Upper lobe of left lung (tissue), 6 donors: Measurements from ENCODE around the gene KDM3A. TPM values are rescaled to one million over a fixed set of nuclear protein-coding genes. Genes with fewer than 3 reads are reported as not detected.
A peak's percentile ranks its signal among the peaks of the same experiment; 100 is the strongest.

Experiments
- ATAC-seq, 2 donors: fragments of 200-7000 bp; cut with Tn5 transposase; one replicate each; pipeline ENCODE4 v1.9.1; 2022; ENCODE audit warnings: mild to moderate bottlenecking in 2 of 2, moderate library complexity in 2 of 2; ENCODE audit not compliant: low FRiP score in 2 of 2
- DNase-seq, 2 donors: peaks; one replicate each; pipeline ENCODE4 v3.0.0-alpha.2; 2019 to 2020
- H3K27ac ChIP-seq, 4 donors: fragments of 200-600 bp; sonication (generic); one replicate each; pipeline ENCODE4 v1.5.1; 2016 to 2019
- H3K27me3 ChIP-seq, 4 donors: fragments of 200-600 bp; sonication (generic); one replicate each; pipeline ENCODE4 v1.5.1; 2017 to 2019
- H3K36me3 ChIP-seq, 4 donors: fragments of 200-600 bp; sonication (generic); one replicate each; pipeline ENCODE4 v1.5.1; 2016 to 2019
- H3K4me1 ChIP-seq, 4 donors: fragments of 200-600 bp; sonication (generic); one replicate each; pipeline ENCODE4 v1.5.1; 2018 to 2019
- H3K4me3 ChIP-seq, 4 donors: fragments of 200-600 bp; sonication (generic); one replicate each; pipeline ENCODE4 v1.5.1; 2017 to 2019; ENCODE audit warnings: mild to moderate bottlenecking in 2 of 4, moderate library complexity in 1 of 4
- H3K9me3 ChIP-seq, 4 donors: fragments of 200-600 bp; sonication (generic); one replicate each; pipeline ENCODE4 v1.5.1; 2018 to 2019
- CTCF ChIP-seq, 6 experiments: fragments of 450-650 bp in 4 of 6; fragments of 200-600 bp in 2 of 6; sonication (generic) in 2 of 6; IDR thresholded peaks; one replicate each; pipeline ENCODE4 v1.5.1; 2016 to 2019; ENCODE audit warnings: antibody characterized with exemption in 6 of 6
- EP300 ChIP-seq, 4 donors: sonication (generic); formaldehyde crosslinking; IDR thresholded peaks; one replicate each; pipeline ENCODE4 v1.5.1; 2017; ENCODE audit warnings: antibody characterized with exemption in 4 of 4, control low read depth in 2 of 4
- POLR2A ChIP-seq, 4 donors: fragments of 450-650 bp; IDR thresholded peaks; one replicate each; pipeline ENCODE4 v1.5.1; 2016 to 2017; ENCODE audit warnings: antibody characterized with exemption in 4 of 4, mild to moderate bottlenecking in 2 of 4
- POLR2AphosphoS5 ChIP-seq, 2 donors: sonication (generic); formaldehyde crosslinking; IDR thresholded peaks; one replicate each; pipeline ENCODE4 v1.5.1; 2017; ENCODE audit warnings: antibody characterized with exemption in 2 of 2
- WGBS, 2 donors: methylation state at CpG; one replicate each; pipeline ENCODE4 v1.1.5; 2017 to 2018; 5-methylcytosine and 5-hydroxymethylcytosine counted together
- total RNA-seq, 6 donors: library from RNA; depleted of rRNA in 4 of 6; stranded (reverse); fragments of >200 nt in 4 of 6; gene quantifications; one replicate each; pipeline versions ENCODE4 v1.1.0 to v1.2.1, GENCODE V29; 2016 to 2021
- donor health status: DM: no; HTN: no; CAD: no; lungs with moderate emphysema.
- donor health status: DM: no; HTN: yes; CAD: no; lungs with severe emphysema.

The KDM3A gene
- total RNA-seq, 6 donors from 2014 or later = 24.9 to 68.9 (median 44.5) TPM

- H3K9me3 ChIP-seq = no peaks in the 10 kb centered on the region
- WGBS, 2 donors = 93 to 97% methylated on average over 7 of the region's 7 CpGs
Measured at GRCh38 chr2:86507600-86507999, 66.4 kb downstream of the KDM3A start.

GRCh38 chr2:86510436-86510933 is 69.3 kb downstream of the KDM3A start:
- H3K27ac ChIP-seq = no peak overlapping the region
- H3K9me3 ChIP-seq = no peaks in the 10 kb centered on the region
- ATAC-seq (no peak), DNase-seq (no peak)
- TF ChIP-seq EP300 (IDR thresholded peaks at IDR 0.05) (no peak), POLR2A (IDR thresholded peaks at IDR 0.05) (no peak), CTCF (IDR thresholded peaks at IDR 0.05) (no peak), POLR2AphosphoS5 (IDR thresholded peaks at IDR 0.05) (no peak)
- no peaks in the 10 kb centered on the region for H3K27me3 ChIP-seq
- H3K4me3 ChIP-seq = no peak overlapping the region
- 92 to 95% methylated on average over 4 of the region's 4 CpGs for WGBS, 2 donors
- H3K36me3 ChIP-seq = peaks cover 4 to 45% (median 35%) of the 10 kb centered on the region in 4 donors
- H3K4me1 ChIP-seq = peaks cover 5 to 21% (median 10%) of the 10 kb centered on the region in 4 donors

More at GRCh38 chr2:86507600-86507999, 66.4 kb downstream of the KDM3A start:
- peaks cover 4 to 69% (median 45%) of the 10 kb centered on the region in 4 donors for H3K36me3 ChIP-seq
- H3K4me1 ChIP-seq = peaks cover 2 to 19% (median 8%) of the 10 kb centered on the region in 4 donors
- ATAC-seq (no peak), DNase-seq (no peak)
- H3K27ac ChIP-seq = no peak overlapping the region
- no peaks in the 10 kb centered on the region for H3K27me3 ChIP-seq
- no peak overlapping the region for H3K4me3 ChIP-seq
- TF ChIP-seq POLR2A (IDR thresholded peaks at IDR 0.05) = no peak
- TF ChIP-seq EP300 (IDR thresholded peaks at IDR 0.05) = no peak
- TF ChIP-seq POLR2AphosphoS5 (IDR thresholded peaks at IDR 0.05) = no peak

- Histone ChIP-seq H3K9me3 (no peaks in the 10 kb centered on the region), H3K36me3 (peaks cover 4 to 34% (median 27%) of the 10 kb centered on the region in 4 donors), H3K27ac (no peak overlapping the region), H3K4me3 (no peak overlapping the region), H3K27me3 (no peaks in the 10 kb centered on the region), H3K4me1 (peaks cover 5 to 21% (median 10%) of the 10 kb centered on the region in 4 donors)
- 69 to 73% methylated on average over 4 of the region's 4 CpGs for WGBS, 2 donors
- ATAC-seq (peak in 1 of 2 donors; percentile 78), DNase-seq (peak in 1 of 2 donors; percentile 37)
- TF ChIP-seq CTCF (IDR thresholded peaks at IDR 0.05) (no peak), POLR2A (IDR thresholded peaks at IDR 0.05) (no peak), EP300 (IDR thresholded peaks at IDR 0.05) (no peak), POLR2AphosphoS5 (IDR thresholded peaks at IDR 0.05) (no peak)
Measured at GRCh38 chr2:86512034-86512433, 70.9 kb downstream of the KDM3A start.

DNA sequence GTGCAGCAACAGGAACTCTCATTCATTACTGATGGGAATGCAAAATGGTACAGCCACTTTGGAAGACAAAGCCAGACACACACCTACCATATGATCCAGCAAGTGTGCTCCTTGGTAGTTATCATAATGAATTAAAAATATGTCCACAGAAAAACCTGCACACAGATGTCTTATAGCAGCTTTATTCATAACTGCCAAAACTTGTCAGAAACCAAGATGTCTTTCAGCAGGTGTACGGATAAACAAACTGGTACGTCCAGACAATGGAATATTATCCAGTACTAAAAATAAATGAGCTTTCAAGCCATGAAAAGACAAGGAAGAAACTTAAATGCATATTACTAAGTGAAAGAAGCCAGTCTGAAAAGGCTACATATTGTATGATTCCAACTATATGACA is 71.7 kb downstream of the KDM3A start:
- WGBS, 2 donors = 85 to 87% methylated on average over 2 of the region's 2 CpGs
- H3K4me3 ChIP-seq = no peak overlapping the region
- H3K27me3 ChIP-seq = no peaks in the 10 kb centered on the region
- no peaks in the 10 kb centered on the region for H3K9me3 ChIP-seq
- ATAC-seq (no peak), DNase-seq (no peak)
- H3K36me3 ChIP-seq = peaks cover 4 to 26% (median 19%) of the 10 kb centered on the region in 4 donors
- no peak overlapping the region for H3K27ac ChIP-seq
- TF ChIP-seq CTCF (IDR thresholded peaks at IDR 0.05) (no peak), EP300 (IDR thresholded peaks at IDR 0.05) (no peak), POLR2A (IDR thresholded peaks at IDR 0.05) (no peak), POLR2AphosphoS5 (IDR thresholded peaks at IDR 0.05) (no peak)
- H3K4me1 ChIP-seq = peaks cover 5 to 21% (median 10%) of the 10 kb centered on the region in 4 donors

GRCh38 chr2:86513948-86514660 is 72.9 kb downstream of the KDM3A start:
- ATAC-seq (no peak), DNase-seq (no peak)
- Histone ChIP-seq H3K4me3 (no peak overlapping the region), H3K4me1 (peaks cover 5 to 21% (median 10%) of the 10 kb centered on the region in 4 donors), H3K36me3 (peaks cover 4 to 14% (median 10%) of the 10 kb centered on the region in 4 donors), H3K27ac (no peak overlapping the region), H3K27me3 (no peaks in the 10 kb centered on the region), H3K9me3 (no peaks in the 10 kb centered on the region)
- TF ChIP-seq CTCF (IDR thresholded peaks at IDR 0.05) (no peak), POLR2A (IDR thresholded peaks at IDR 0.05) (no peak), EP300 (IDR thresholded peaks at IDR 0.05) (no peak), POLR2AphosphoS5 (IDR thresholded peaks at IDR 0.05) (no peak)
- WGBS, 2 donors = 80 to 97% methylated on average over 5 of the region's 5 CpGs
